Mononuclear cell (primary cell): ENCODE results near the gene ZP4. TPM values are rescaled to one million over a fixed set of nuclear protein-coding genes. Genes with fewer than 3 reads are reported as not detected.

Source experiments
- H3K27me3 ChIP-seq: 2 replicates; pipeline ENCODE4 v1.6.0; 2011; ENCODE audit warnings: low read length, control low read depth; ENCODE audit not compliant: insufficient read depth
- H3K4me1 ChIP-seq: 2 replicates; pipeline ENCODE4 v1.5.1; 2011; ENCODE audit warnings: mild to moderate bottlenecking, low read length, control low read depth; ENCODE audit not compliant: insufficient read depth
- H3K4me3 ChIP-seq: 2 replicates; pipeline ENCODE4 v1.5.1; 2011; ENCODE audit warnings: mild to moderate bottlenecking, low read length, moderate library complexity
- H3K9me3 ChIP-seq: 2 replicates; pipeline ENCODE4 v1.5.1; 2011; ENCODE audit warnings: low read depth, mild to moderate bottlenecking, control low read depth, low read length
- total RNA-seq: library from RNA; depleted of rRNA; stranded (reverse); fragments of >200 nt; gene quantifications from one replicate; pipeline ENCODE4 v1.2.3, GENCODE V29; 2012

ZP4 gene
- total RNA-seq, 1 donor = under 0.01 TPM

- no peak overlapping the region for H3K4me3 ChIP-seq
- H3K27me3 ChIP-seq = no peaks in the 10 kb centered on the region
- no peaks in the 10 kb centered on the region for H3K9me3 ChIP-seq
- no peaks in the 10 kb centered on the region for H3K4me1 ChIP-seq
These were observed 544 bp upstream of the ZP4 start for GRCh38 chr1:237891266-237891665.

- Histone ChIP-seq H3K4me1 (no peaks in the 10 kb centered on the region), H3K4me3 (no peak overlapping the region), H3K9me3 (no peaks in the 10 kb centered on the region), H3K27me3 (no peaks in the 10 kb centered on the region)
These were observed 306 bp downstream of the ZP4 start for GRCh38 chr1:237890416-237890815.

GRCh38 chr1:237888143-237888542 is 2.6 kb downstream of the ZP4 start:
- no peaks in the 10 kb centered on the region for H3K27me3 ChIP-seq
- no peaks in the 10 kb centered on the region for H3K9me3 ChIP-seq
- no peak overlapping the region for H3K4me3 ChIP-seq
- no peaks in the 10 kb centered on the region for H3K4me1 ChIP-seq

GRCh38 chr1:237887542-237887941 is 3.2 kb downstream of the ZP4 start:
- H3K9me3 ChIP-seq = no peaks in the 10 kb centered on the region
- H3K4me1 ChIP-seq = no peaks in the 10 kb centered on the region
- no peak overlapping the region for H3K4me3 ChIP-seq
- no peaks in the 10 kb centered on the region for H3K27me3 ChIP-seq

GRCh38 chr1:237884237-237884636 is 6.5 kb downstream of the ZP4 start:
- Histone ChIP-seq H3K4me1 (no peaks in the 10 kb centered on the region), H3K4me3 (no peak overlapping the region), H3K27me3 (no peaks in the 10 kb centered on the region), H3K9me3 (no peaks in the 10 kb centered on the region)

- H3K27me3 ChIP-seq = no peaks in the 10 kb centered on the region
- no peaks in the 10 kb centered on the region for H3K9me3 ChIP-seq
- no peak overlapping the region for H3K4me3 ChIP-seq
- H3K4me1 ChIP-seq = no peaks in the 10 kb centered on the region
These were observed 11.5 kb downstream of the ZP4 start for GRCh38 chr1:237879195-237879594.

GRCh38 chr1:237878406-237878805 is 12.3 kb downstream of the ZP4 start:
- Histone ChIP-seq H3K27me3 (no peaks in the 10 kb centered on the region), H3K4me1 (no peaks in the 10 kb centered on the region), H3K4me3 (no peak overlapping the region), H3K9me3 (no peaks in the 10 kb centered on the region)

GRCh38 chr1:237877631-237878030 is 13.1 kb downstream of the ZP4 start:
- Histone ChIP-seq H3K4me1 (no peaks in the 10 kb centered on the region), H3K4me3 (no peak overlapping the region), H3K9me3 (no peaks in the 10 kb centered on the region), H3K27me3 (no peaks in the 10 kb centered on the region)

- no peaks in the 10 kb centered on the region for H3K4me1 ChIP-seq
- no peaks in the 10 kb centered on the region for H3K27me3 ChIP-seq
- H3K4me3 ChIP-seq = no peak overlapping the region
- H3K9me3 ChIP-seq = no peaks in the 10 kb centered on the region
These were observed 15.4 kb downstream of the ZP4 start for GRCh38 chr1:237875291-237875690.

- no peaks in the 10 kb centered on the region for H3K9me3 ChIP-seq
- H3K4me3 ChIP-seq = no peak overlapping the region
- H3K4me1 ChIP-seq = no peaks in the 10 kb centered on the region
- no peaks in the 10 kb centered on the region for H3K27me3 ChIP-seq
These were observed 17.1 kb downstream of the ZP4 start for GRCh38 chr1:237873487-237874211.

- no peak overlapping the region for H3K4me3 ChIP-seq
These were observed 21.7 kb downstream of the ZP4 start for GRCh38 chr1:237868817-237869600.

GRCh38 chr1:237867380-237867888 is 23.3 kb downstream of the ZP4 start:
- no peaks in the 10 kb centered on the region for H3K9me3 ChIP-seq
- no peaks in the 10 kb centered on the region for H3K4me1 ChIP-seq
- no peaks in the 10 kb centered on the region for H3K27me3 ChIP-seq
- H3K4me3 ChIP-seq = no peak overlapping the region

More at GRCh38 chr1:237868817-237869600, 21.7 kb downstream of the ZP4 start:
- Histone ChIP-seq H3K27me3 (no peaks in the 10 kb centered on the region), H3K9me3 (no peaks in the 10 kb centered on the region), H3K4me1 (no peaks in the 10 kb centered on the region)

- Histone ChIP-seq H3K4me1 (no peaks in the 10 kb centered on the region), H3K27me3 (no peaks in the 10 kb centered on the region), H3K4me3 (no peak overlapping the region), H3K9me3 (no peaks in the 10 kb centered on the region)
These were observed 26.1 kb downstream of the ZP4 start for GRCh38 chr1:237864338-237865244.

GRCh38 chr1:237863234-237863633 is 27.5 kb downstream of the ZP4 start:
- H3K4me3 ChIP-seq = no peak overlapping the region
- no peaks in the 10 kb centered on the region for H3K9me3 ChIP-seq
- no peaks in the 10 kb centered on the region for H3K27me3 ChIP-seq

GRCh38 chr1:237861944-237862343 is 28.8 kb downstream of the ZP4 start:
- H3K9me3 ChIP-seq = no peaks in the 10 kb centered on the region
- no peaks in the 10 kb centered on the region for H3K4me1 ChIP-seq
- H3K4me3 ChIP-seq = no peak overlapping the region
- H3K27me3 ChIP-seq = no peaks in the 10 kb centered on the region

More at GRCh38 chr1:237863234-237863633, 27.5 kb downstream of the ZP4 start:
- no peaks in the 10 kb centered on the region for H3K4me1 ChIP-seq
